ENCODE measurements around the gene CIC. TPM values are rescaled to one million over a fixed set of nuclear protein-coding genes. Genes with fewer than 3 reads are reported as not detected.

The CIC gene
- total and polyA plus RNA-seq, 2 of the 13 experiments (the other 11 are each of a cell fraction or from before 2014, with no cell fraction given) = 5.9 to 8.0 TPM

GRCh38 chr19:42316223-42317211 is 47.5 kb downstream of the CIC start (continued):
- TF ChIP-seq FOXP4 (CRISPR knock-in tag; IDR thresholded peaks at IDR 0.05) (peak; percentile 21; the same call in 1 of the 2 replicates), ZNF10 (CRISPR knock-in tag; IDR thresholded peaks at IDR 0.05; ENCODE audit: borderline replicate concordance, low read depth) (no peak), MXD3 (CRISPR knock-in tag; IDR thresholded peaks at IDR 0.05) (0 out of 2 replicates have a peak, but pooled peaks have one; percentile 46), GRHL1 (CRISPR knock-in tag; conservative IDR thresholded peaks at IDR 0.05) (no peak), PRMT3 (CRISPR knock-in tag; IDR thresholded peaks at IDR 0.05; ENCODE audit: borderline replicate concordance, low read depth) (no peak), POLR2A (IDR thresholded peaks at IDR 0.05; ENCODE audit: insufficient read depth in 1 of 2, low read depth in 2 of 2, low read length in 2 of 2) (peak in 1 of 2 experiments; percentile 65; a peak in 2 of 4 replicates), HNF1B (CRISPR knock-in tag; IDR thresholded peaks at IDR 0.05) (no peak), MED13 (CRISPR knock-in tag; IDR thresholded peaks at IDR 0.05) (no peak), ZNF878 (CRISPR knock-in tag; IDR thresholded peaks at IDR 0.05) (no peak), TIGD3 (CRISPR knock-in tag; IDR thresholded peaks at IDR 0.05; ENCODE audit: borderline replicate concordance) (no peak), ZBTB7A (CRISPR knock-in tag; IDR thresholded peaks at IDR 0.05) (no peak; the same call in 1 of the 2 replicates), ZNF552 (CRISPR knock-in tag; IDR thresholded peaks at IDR 0.05; ENCODE audit: borderline replicate concordance) (no peak), PRPF4 (IDR thresholded peaks at IDR 0.05; ENCODE audit: low read depth, low read length, poor library complexity, severe bottlenecking) (no peak)
